GM12875 (cell line): ENCODE data around the gene SH3GL2.
"Not testable (repeated sequence)": the region's sequence is repeated elsewhere in the genome, so short reads cannot be mapped to it uniquely, and the experiment has no call there.

ENCODE experiments used
- H3K4me3 ChIP-seq: one replicate; pipeline ENCODE4 v1.5.1; 2011; ENCODE audit warnings: low read depth, low read length, control low read depth
- CTCF ChIP-seq: IDR thresholded peaks from 2 replicates; pipeline ENCODE4 v1.5.1; 2011; ENCODE audit warnings: low read depth, mild to moderate bottlenecking, control low read depth, inconsistent platforms, low read length, moderate library complexity, borderline replicate concordance; ENCODE audit not compliant: insufficient read depth

Gene SH3GL2

GRCh38 chr9:17752021-17752420 is 173.2 kb downstream of the SH3GL2 start:
- H3K4me3 ChIP-seq = no peak overlapping the region
- TF ChIP-seq CTCF = no peak

- no peak for TF ChIP-seq CTCF
- no peak overlapping the region for H3K4me3 ChIP-seq
These were observed 178.9 kb downstream of the SH3GL2 start for GRCh38 chr9:17757816-17758215.

GRCh38 chr9:17760250-17760649 is 181.4 kb downstream of the SH3GL2 start:
- TF ChIP-seq CTCF = no peak
- H3K4me3 ChIP-seq = no peak overlapping the region

GRCh38 chr9:17761984-17762676 is 183.3 kb downstream of the SH3GL2 start:
- no peak overlapping the region for H3K4me3 ChIP-seq
- TF ChIP-seq CTCF = no peak

GRCh38 chr9:17764306-17764705 is 185.4 kb downstream of the SH3GL2 start:
- no peak for TF ChIP-seq CTCF
- H3K4me3 ChIP-seq = no peak overlapping the region

- H3K4me3 ChIP-seq = not testable (repeated sequence)
These were observed 186.3 kb downstream of the SH3GL2 start for GRCh38 chr9:17765131-17765530.

GRCh38 chr9:17772223-17772622 is 193.4 kb downstream of the SH3GL2 start:
- TF ChIP-seq CTCF = no peak
- H3K4me3 ChIP-seq = no peak overlapping the region
